ENCODE measurements around the gene LMTK3. TPM values are rescaled to one million over a fixed set of nuclear protein-coding genes. Genes with fewer than 3 reads are reported as not detected.

Gene LMTK3
- total RNA-seq, 2 experiments from 2014 or later, result 3.7 to 5.1 TPM

DNA sequence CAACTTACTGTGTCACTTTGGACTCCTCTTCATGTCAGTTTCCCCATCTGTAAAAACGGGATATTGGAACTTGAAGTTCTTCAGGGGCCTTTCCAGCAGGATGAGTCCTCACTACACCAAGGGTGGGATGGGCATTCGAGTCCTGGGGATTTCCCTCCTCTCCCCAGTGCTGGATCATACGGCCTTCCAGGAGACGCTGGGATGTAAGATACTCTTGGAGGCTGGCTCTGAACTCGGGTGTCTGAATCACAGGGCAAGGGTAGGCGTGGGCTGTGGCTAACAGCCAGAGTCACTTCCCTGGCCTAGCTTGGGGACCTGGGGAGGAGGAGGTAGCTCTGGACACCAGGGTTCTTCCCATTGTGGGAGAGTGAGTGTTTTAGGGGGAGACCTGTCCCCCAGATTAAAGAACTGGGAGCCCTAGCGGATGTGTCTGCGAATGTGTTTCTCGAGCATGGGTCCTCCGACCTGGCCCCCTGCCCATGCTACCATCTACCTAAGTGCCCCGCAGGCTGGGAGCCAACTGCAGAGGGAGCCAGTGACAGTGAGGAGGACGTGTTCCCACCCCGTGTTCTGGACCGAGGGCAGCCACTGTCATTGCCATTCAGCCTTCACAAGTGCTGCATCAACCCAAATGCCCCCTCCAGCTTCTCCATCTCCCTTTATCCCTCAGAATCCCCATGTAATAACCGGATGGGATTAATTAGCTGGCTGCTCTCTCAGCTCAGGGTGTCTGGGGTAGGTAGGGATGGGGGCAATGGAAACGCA lies 44.9 kb downstream of the LMTK3 start:
- POLR2A ChIA-PET, result no interaction called here
- Mint-ChIP-seq H3K4me1 (peaks cover 24% of the 10 kb centered on the region), H3K27ac (no peak overlapping the region), H3K27me3 (no peaks in the 10 kb centered on the region), H3K9me3 (no peaks in the 10 kb centered on the region), H3K4me3 (no peak overlapping the region), H3K36me3 (ENCODE audit: low read depth) (peaks cover 9% of the 10 kb centered on the region)
- no peak for DNase-seq
- CTCF ChIA-PET, result no interaction called here

GRCh38 chr19:48465215-48465614 lies 46.4 kb downstream of the LMTK3 start:
- Mint-ChIP-seq H3K9me3 (no peaks in the 10 kb centered on the region), H3K4me3 (no peak overlapping the region), H3K27me3 (no peaks in the 10 kb centered on the region), H3K4me1 (peaks cover 15% of the 10 kb centered on the region), H3K27ac (no peak overlapping the region), H3K36me3 (ENCODE audit: low read depth) (peaks cover 2% of the 10 kb centered on the region)
- CTCF ChIA-PET, result interaction anchor here (0.7 kb wide), 1 partner anchor 123 kb away, joined by 3 read pairs; no protein-coding TSS in a partner anchor
- POLR2A ChIA-PET, result no interaction called here
- DNase-seq, result no peak

DNA sequence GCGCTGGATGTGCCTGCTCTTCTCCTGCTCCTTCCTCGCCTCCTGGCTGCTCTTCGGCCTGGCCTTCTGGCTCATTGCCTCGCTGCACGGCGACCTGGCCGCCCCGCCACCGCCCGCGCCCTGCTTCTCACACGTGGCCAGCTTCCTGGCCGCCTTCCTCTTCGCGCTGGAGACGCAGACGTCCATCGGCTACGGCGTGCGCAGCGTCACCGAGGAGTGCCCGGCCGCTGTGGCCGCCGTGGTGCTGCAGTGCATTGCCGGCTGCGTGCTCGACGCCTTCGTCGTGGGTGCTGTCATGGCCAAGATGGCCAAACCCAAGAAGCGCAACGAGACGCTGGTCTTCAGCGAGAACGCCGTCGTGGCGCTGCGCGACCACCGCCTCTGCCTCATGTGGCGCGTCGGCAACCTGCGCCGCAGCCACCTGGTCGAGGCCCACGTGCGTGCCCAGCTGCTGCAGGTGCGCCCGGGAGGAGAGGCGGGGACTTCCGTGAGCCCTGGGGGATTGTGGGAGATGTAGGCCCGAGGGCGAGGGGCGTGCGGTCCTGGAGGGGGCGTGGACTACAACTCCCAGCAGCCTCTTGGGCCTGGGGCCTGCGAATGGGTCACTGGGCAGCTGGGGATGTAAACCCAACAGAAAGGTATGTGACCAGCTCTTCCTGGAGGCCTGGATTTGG lies 49.5 kb downstream of the LMTK3 start:
- ChIA-PET CTCF (interaction anchor here (0.6 kb wide), 1 partner anchor 1695 kb away, joined by 3 read pairs; no protein-coding TSS in a partner anchor), POLR2A (no interaction called here)
- H3K27me3 Mint-ChIP-seq, result no peaks in the 10 kb centered on the region
- H3K4me1 Mint-ChIP-seq, result no peaks in the 10 kb centered on the region
- H3K27ac Mint-ChIP-seq, result no peak overlapping the region
- no peak for DNase-seq
- H3K9me3 Mint-ChIP-seq, result no peaks in the 10 kb centered on the region
- H3K4me3 Mint-ChIP-seq, result no peak overlapping the region
- peaks cover 5% of the 10 kb centered on the region for H3K36me3 Mint-ChIP-seq (ENCODE audit: low read depth)

DNA sequence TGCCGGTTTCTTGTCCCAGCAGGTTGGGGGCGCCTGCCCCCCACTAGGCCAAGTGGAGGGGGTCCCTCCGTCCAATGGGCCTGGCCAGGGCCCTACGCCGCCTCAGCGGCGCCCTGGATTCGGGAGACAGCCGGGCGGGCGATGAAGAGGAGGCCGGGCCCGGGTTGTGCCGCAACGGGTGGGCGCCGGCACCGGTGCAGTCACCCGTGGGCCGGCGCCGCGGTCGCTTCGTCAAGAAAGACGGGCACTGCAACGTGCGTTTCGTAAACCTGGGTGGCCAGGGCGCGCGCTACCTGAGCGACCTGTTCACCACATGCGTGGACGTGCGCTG lies 50.0 kb downstream of the LMTK3 start:
- Mint-ChIP-seq H3K27me3 (no peaks in the 10 kb centered on the region), H3K4me1 (no peaks in the 10 kb centered on the region), H3K27ac (no peak overlapping the region), H3K9me3 (no peaks in the 10 kb centered on the region), H3K4me3 (no peak overlapping the region), H3K36me3 (ENCODE audit: low read depth) (peaks cover 6% of the 10 kb centered on the region)
- POLR2A ChIA-PET, result no interaction called here
- CTCF ChIA-PET, result interaction anchor here (0.7 kb wide), 1 partner anchor 8 kb away, joined by 3 read pairs; no protein-coding TSS in a partner anchor
- no peak for DNase-seq

- DNase-seq, result no peak
- peaks cover 2% of the 10 kb centered on the region for H3K4me1 Mint-ChIP-seq
- peak overlapping the region; percentile 3 for H3K27ac Mint-ChIP-seq
- peaks cover 11% of the 10 kb centered on the region for H3K36me3 Mint-ChIP-seq (ENCODE audit: low read depth)
- no peaks in the 10 kb centered on the region for H3K9me3 Mint-ChIP-seq
- POLR2A ChIA-PET, result no interaction called here
- H3K4me3 Mint-ChIP-seq, result no peak overlapping the region
- CTCF ChIA-PET, result interaction anchor here (0.5 to 2.0 kb wide), 3 partner anchors 10 to 837 kb away, joined by 3 to 10 read pairs (median 3); partner anchors contain the start of gene KDELR1
- no peaks in the 10 kb centered on the region for H3K27me3 Mint-ChIP-seq
Observed at GRCh38 chr19:48458016-48458415, 53.6 kb downstream of the LMTK3 start.

DNA sequence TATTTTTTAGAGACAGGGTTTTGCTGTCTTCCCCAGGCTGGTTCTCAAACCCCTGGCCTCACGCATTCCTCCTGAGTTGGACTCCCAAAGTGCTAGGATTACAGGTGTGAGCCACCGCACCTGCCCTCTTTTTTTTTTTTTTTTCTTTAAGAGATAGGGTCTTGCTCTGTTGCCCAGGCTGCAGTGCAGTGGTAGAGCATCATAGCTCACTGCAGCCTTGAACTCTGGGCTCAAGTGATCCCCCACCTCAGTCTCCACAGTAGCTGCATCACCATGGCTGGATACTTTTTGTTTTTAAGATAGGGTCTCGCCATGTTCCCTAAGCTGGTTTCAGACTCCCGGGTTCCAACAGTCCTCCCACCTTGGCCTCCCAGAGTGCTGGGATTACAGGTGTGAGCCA lies 54.8 kb downstream of the LMTK3 start:
- Mint-ChIP-seq H3K27ac (no peak overlapping the region), H3K4me3 (no peak overlapping the region), H3K36me3 (ENCODE audit: low read depth) (peaks cover 14% of the 10 kb centered on the region), H3K27me3 (no peaks in the 10 kb centered on the region), H3K4me1 (peaks cover 2% of the 10 kb centered on the region), H3K9me3 (no peaks in the 10 kb centered on the region)
- DNase-seq, result no peak
- ChIA-PET POLR2A (interaction anchor here (0.6 kb wide), 1 partner anchor 14 kb away, joined by 13 read pairs; no protein-coding TSS in a partner anchor), CTCF (interaction anchor here (1.3 kb wide), 1 partner anchor 11 kb away, joined by 3 read pairs; no protein-coding TSS in a partner anchor)

DNA sequence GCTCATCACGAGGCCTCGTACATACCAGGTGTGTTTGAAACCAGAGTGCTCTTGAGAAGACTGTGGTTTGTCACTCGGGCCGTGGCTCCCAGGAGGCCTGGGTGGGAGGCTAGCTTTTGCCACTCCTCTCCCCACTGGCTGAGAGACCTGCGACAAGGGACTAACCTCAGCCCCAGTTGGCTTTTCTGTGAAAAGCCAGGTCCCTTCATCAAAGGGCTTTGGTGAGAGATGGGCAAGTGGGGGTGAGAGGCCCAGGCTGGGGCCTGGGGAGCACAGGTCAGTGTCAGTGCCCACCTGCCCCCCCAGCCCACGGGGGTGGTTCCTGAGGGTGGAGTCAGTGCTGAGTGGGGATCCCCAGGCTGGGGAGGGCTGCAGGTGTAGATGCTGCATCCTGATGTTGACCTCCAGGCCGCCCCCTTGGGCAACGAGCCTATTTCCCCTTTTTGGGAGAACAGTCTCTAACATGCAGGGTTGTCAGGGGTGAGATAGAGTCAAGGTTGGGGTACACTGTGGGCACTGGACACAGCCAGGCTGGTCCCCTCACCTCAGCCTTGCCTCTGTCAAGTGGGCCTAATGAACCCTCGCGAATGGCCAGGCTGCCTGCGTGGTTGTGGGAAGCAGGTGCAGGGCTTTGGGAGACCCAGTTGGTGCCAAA lies 55.6 kb downstream of the LMTK3 start:
- H3K36me3 Mint-ChIP-seq (ENCODE audit: low read depth), result peaks cover 16% of the 10 kb centered on the region
- no peak overlapping the region for H3K27ac Mint-ChIP-seq
- H3K27me3 Mint-ChIP-seq, result no peaks in the 10 kb centered on the region
- ChIA-PET CTCF (interaction anchor here (0.5 kb wide), 1 partner anchor 50 kb away, joined by 4 read pairs; no protein-coding TSS in a partner anchor), POLR2A (no interaction called here)
- DNase-seq, result no peak
- peaks cover 2% of the 10 kb centered on the region for H3K4me1 Mint-ChIP-seq
- no peaks in the 10 kb centered on the region for H3K9me3 Mint-ChIP-seq
- H3K4me3 Mint-ChIP-seq, result no peak overlapping the region

GRCh38 chr19:48455171-48455907 lies 56.3 kb downstream of the LMTK3 start, which contains the start of gene KCNJ14:
Gene KCNJ14, plus strand, starts transcription at chr19:48455574. Its CDS starts 6,151 bp downstream, at chr19:48461725.
- Mint-ChIP-seq H3K36me3 (ENCODE audit: low read depth) (peaks cover 16% of the 10 kb centered on the region), H3K4me3 (no peak within 1 kb of the TSS)
- POLR2A ChIA-PET, result no interaction called here

DNA sequence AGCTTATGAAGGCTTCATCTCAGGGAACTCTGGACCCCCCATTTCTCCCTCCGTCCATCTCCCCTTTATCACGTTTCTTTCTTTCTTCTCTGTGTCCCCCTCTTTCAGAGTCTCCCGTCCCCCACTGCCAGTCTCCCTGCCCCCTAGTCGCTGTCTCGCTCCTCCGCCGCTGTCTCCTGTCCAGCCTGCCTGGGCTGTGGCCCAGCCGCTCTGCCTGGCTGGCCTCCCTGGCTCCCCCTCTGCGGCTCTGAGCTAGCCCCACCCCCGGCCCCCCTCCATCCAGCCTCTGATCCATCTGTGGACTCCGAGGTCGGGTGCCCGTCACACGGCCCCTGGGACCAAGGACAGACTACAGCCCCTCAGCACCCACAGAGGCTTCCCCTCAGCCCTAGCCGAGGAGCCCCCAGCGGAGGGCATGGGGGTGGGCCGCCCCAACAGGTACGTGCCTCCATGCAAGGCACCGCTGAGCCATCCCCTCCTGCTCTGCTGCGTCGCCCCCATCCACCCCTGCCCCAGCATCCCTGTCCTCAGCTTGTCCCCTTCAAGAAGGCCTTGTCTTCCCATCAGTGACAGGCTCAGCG lies 57.4 kb downstream of the LMTK3 start:
- Mint-ChIP-seq H3K4me3 (no peak overlapping the region), H3K27me3 (no peaks in the 10 kb centered on the region), H3K9me3 (no peaks in the 10 kb centered on the region), H3K4me1 (peaks cover 2% of the 10 kb centered on the region), H3K36me3 (ENCODE audit: low read depth) (peaks cover 18% of the 10 kb centered on the region), H3K27ac (no peak overlapping the region)
- DNase-seq, result no peak
- POLR2A ChIA-PET, result no interaction called here
- CTCF ChIA-PET, result no interaction called here

More at GRCh38 chr19:48455171-48455907, 56.3 kb downstream of the LMTK3 start, which contains the start of gene KCNJ14:
- Mint-ChIP-seq H3K4me1 (peaks cover 2% of the 10 kb centered on the region), H3K27ac (peak within 1 kb of the TSS; percentile 58), H3K27me3 (no peaks in the 10 kb centered on the region), H3K9me3 (no peaks in the 10 kb centered on the region)
- CTCF ChIA-PET, result interaction anchor here (0.5 kb wide), 1 partner anchor 51 kb away, joined by 4 read pairs; no protein-coding TSS in a partner anchor
- no peak for DNase-seq

- ChIA-PET POLR2A (no interaction called here), CTCF (interaction anchor here (0.9 kb wide), 1 partner anchor 11 kb away, joined by 3 read pairs; no protein-coding TSS in a partner anchor)
- no peaks in the 10 kb centered on the region for H3K27me3 Mint-ChIP-seq
- H3K27ac Mint-ChIP-seq, result peak overlapping the region; percentile 36
- no peak for DNase-seq
- H3K36me3 Mint-ChIP-seq (ENCODE audit: low read depth), result peaks cover 31% of the 10 kb centered on the region
- no peaks in the 10 kb centered on the region for H3K9me3 Mint-ChIP-seq
- H3K4me1 Mint-ChIP-seq, result peaks cover 9% of the 10 kb centered on the region
- no peak overlapping the region for H3K4me3 Mint-ChIP-seq
Observed at GRCh38 chr19:48452289-48453190, 59.1 kb downstream of the LMTK3 start.

DNA sequence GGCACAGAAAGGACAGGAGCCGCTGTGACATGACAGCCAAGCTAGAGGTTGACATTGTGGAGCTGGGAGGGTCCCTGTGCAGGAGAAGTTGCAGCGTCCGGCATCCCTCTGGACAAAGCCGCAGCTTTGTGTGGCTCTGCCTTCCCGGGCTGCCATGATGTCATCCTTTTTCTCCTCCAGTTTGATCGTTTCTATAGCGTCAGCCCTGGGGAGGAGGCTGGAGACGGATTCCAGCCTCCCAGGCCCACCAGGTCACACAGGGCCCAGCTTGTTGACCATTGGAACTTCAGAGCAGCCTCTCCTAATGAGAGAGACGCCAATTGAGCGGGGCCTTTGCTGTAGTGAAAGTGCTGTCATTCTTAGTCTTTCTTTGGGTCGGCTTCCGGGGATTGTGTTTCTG lies 60.0 kb downstream of the LMTK3 start:
- no peak for DNase-seq
- POLR2A ChIA-PET, result no interaction called here
- no peak overlapping the region for H3K27ac Mint-ChIP-seq
- H3K4me1 Mint-ChIP-seq, result peaks cover 12% of the 10 kb centered on the region
- H3K9me3 Mint-ChIP-seq, result no peaks in the 10 kb centered on the region
- peaks cover 31% of the 10 kb centered on the region for H3K36me3 Mint-ChIP-seq (ENCODE audit: low read depth)
- no peaks in the 10 kb centered on the region for H3K27me3 Mint-ChIP-seq
- CTCF ChIA-PET, result interaction anchor here (0.6 kb wide), 2 partner anchors 49 to 970 kb away, joined by 3 to 4 read pairs; no protein-coding TSS in a partner anchor
- H3K4me3 Mint-ChIP-seq, result no peak overlapping the region

Data from activated CD4-positive, alpha-beta T cell treated with anti-CD3 and anti-CD28 coated beads, Interleukin-2, amount 10 ng/mL, durations not matched to agents 7 days and 5 days (primary cell).